Glomerular visceral epithelial cell (primary cell): Measurements from ENCODE around the gene NT5DC1.

Experiments used
- DNase-seq: peaks from one replicate; pipeline ENCODE4 v3.0.0-alpha.2; 2016; ENCODE audit errors: extremely low spot score

Gene NT5DC1

GRCh38 chr6:116100419-116101301, at the start of gene NT5DC1:
Gene NT5DC1, plus strand, starts transcription at chr6:116100853. Its CDS starts 78 bp downstream, at chr6:116100931.
- DNase-seq: peak; percentile 87

GRCh38 chr6:116051244-116051643, 49.4 kb upstream of the NT5DC1 start:
- DNase-seq: no peak

DNA sequence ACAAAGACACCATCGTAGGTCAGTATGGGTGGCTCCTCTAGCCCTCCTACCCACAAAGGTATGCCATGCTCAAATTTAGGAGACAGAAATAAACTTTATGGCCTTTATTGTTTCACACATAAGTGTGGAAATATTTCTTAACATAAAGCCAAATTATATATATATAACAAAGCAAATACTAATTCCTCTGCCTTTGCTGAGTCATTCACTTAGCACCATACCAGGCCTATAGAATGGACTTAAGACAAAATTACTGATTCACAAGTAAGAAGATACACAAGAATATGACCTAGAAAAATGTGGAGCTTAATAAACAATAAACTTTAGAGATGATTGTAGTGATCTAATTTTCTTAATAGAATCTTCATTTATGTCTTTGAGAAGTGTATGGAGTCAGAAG, 45.1 kb upstream of the NT5DC1 start:
- no peak for DNase-seq

GRCh38 chr6:116057766-116058165, 42.9 kb upstream of the NT5DC1 start:
- DNase-seq: no peak

GRCh38 chr6:116059713-116060571, 40.7 kb upstream of the NT5DC1 start:
- peak; percentile 45 for DNase-seq

DNA sequence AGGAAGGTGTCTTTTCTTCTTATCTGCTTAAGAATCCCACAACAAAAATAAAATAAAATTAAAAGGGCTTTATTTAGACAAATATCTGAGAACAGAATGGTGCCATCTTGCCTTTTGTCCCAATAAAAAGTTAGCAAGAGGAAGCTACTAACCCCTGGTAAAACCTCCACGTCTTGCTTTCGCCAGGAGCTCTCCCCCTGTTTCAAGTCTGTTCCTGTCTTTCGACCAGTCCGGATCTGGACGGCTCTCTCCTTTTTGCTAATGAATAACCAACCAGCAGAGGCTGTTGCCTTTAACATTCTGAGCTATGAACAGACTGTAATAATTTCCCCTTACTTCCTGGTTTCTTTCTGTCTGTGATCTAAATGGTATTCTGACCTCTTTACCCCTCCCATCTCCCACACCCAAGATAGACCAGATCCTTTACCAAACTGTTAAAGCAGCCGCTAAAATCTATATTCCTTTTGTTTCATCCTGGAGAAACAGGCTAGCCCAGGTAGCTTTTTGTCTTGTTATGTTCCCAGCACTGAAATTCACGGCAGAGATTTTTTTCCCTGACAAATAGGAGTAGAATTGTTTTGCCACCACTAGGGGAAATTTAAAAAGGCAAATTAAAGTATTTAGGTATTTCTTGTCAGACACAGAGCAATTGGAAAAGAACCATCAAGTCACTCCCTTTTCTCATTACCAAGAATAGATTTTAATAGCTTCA, 39.9 kb upstream of the NT5DC1 start, which contains the start of gene FRK:
Gene FRK, minus strand, starts transcription at position 320 of the 712 bp plus-strand sequence. CDS start 580 bp downstream, outside the sequence.
- peak; percentile 90 for DNase-seq

DNA sequence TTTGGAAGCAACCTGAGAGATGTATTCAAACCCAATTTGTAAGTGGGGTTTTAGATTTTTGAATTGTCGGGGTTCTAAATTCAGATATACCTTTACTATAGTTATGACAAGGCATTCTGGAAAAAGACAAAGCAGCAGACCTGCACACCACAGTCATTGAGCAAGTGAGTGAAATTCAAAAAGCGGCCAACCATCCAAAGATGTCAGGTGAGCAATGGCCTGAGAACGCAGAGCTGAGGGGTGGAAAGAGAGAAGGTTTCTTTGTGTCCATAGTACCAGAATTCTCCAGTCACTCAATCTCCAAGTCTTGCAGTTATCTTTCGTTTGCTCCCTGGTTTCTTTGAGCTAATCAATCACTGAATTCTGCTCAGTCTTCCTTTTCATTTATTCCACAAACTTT, 38.2 kb upstream of the NT5DC1 start:
- DNase-seq: no peak

DNA sequence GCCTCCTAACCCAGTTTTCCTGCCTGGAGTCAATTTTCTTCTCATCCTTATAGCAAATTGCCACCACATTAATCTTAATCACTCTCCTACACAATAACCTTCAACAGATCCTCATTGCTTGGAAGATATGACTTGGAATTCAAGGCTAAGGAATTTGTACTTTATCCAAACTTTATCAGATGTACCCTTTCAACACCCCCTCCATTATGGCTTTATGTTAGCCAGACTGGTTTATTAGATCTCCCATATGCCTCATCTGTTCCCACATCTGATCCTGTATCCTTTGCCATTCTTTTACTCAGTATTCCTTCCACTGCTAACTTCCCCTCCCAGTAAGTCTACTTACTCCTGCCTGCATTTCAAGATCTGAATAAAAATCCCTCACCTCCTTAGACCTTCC, 36.0 kb upstream of the NT5DC1 start:
- DNase-seq: no peak

DNA sequence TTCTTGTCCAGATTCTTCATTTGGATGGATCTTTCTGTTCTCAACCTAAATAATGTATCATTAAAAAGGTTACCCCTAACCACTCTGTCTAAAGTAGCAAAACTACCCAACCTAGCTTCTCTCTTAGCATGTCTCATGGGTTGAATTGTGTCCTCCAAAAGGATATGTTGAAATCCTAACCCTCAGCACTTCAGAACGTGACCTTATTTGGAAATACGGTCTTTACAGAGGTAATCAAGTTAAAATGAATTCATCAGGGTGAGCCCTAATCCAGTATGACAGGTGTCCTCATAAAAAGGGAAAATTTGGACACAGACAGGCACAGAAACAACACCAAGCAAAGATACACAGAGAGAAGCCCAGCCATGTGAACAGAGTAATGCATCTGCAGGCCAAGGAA, 33.9 kb upstream of the NT5DC1 start:
- DNase-seq: no peak

DNA sequence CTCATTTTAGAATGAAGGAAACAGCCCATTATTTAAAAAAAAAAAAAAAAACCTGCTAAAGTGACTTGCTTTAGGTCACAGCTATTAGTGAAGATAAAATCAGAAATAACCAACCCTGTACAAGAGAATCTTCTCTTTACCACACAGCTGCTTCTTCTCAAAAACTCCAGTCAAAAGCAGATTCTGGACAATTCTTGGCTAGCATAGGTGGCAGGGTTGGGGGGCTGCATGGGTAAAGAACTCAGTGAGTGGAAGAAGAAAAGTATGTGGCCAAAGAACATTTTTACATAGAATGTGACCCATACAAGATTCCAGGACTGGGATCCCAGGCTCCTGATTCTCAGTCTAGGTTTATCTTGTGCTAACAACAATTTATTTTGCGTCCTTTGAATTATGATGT, 30.6 kb upstream of the NT5DC1 start:
- DNase-seq: no peak

GRCh38 chr6:116070616-116071389, 29.9 kb upstream of the NT5DC1 start:
- DNase-seq: no peak

DNA sequence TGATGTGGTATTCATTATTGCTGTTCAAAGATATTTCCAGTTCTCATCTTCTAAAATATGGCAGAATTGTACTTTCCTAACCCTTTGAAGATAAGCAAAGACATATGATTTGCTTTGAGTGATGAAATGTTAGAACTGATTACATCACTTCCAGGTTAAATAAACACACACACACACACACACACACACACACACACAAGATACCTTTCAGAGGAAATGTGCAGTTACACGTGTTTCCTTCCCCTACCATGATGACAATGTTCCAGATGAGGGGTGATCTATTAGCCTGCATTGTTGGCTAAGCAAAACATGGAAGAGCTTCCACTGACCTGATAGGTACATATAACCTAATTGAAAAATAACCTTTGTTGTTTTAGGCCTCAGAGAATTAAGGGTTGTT, 28.3 kb upstream of the NT5DC1 start:
- DNase-seq: no peak

DNA sequence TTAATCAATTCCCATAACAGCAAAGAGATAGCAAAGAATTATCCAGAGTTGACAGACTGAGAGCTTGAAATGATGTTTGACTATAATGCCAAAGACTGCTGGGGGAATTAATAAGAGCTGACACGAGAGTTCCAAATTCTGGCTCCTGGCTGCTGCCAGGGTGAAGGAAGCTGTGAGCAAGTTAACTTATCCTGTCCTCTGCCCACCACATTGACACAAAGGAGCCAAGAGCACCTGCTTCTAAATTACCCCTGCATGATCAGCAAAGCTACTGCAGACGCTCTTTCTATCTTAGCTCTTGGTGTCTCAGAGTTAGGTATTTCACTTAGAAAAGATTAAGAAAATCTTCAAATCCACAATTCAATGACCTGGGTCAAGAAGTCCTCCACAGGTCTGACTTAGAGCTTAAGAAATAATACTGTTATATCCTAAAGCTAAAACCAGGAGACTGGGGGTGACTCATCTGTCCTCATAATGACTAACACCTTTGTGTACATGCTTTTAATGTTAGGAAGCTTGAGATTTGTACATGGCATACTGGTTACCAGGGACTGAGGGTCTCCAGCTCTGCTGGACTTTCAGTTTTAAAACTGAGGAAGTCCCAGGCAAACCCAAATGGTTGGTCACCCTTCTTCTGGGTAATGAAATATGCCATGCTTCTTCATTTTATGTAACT, 26.8 kb upstream of the NT5DC1 start:
- DNase-seq: peak; percentile 32

- DNase-seq: no peak
Observed at GRCh38 chr6:116074732-116075390, 25.8 kb upstream of the NT5DC1 start.

GRCh38 chr6:116078522-116078921, 22.1 kb upstream of the NT5DC1 start:
- no peak for DNase-seq

GRCh38 chr6:116078945-116079344, 21.7 kb upstream of the NT5DC1 start:
- no peak for DNase-seq

- no peak for DNase-seq
Observed at GRCh38 chr6:116083052-116083451, 17.6 kb upstream of the NT5DC1 start.

DNA sequence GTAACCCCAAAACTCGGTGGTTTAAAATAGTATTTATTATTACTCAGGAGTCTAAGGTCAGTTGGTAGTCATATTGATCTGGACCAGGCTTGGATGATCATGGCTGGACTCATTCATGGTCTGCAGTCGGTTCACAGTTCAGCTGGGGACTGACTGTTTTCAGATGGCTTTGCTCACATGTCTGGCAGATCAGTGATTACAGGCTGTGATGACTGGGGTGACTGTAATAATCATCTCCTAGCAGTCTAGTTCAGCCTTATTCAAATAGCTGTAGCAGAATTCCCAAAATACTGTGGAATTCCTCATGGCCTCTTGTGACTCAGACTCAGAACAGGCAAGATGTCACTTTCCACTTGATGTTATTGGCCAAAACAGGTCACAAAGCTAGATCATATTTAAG, 16.4 kb upstream of the NT5DC1 start:
- no peak for DNase-seq

- peak; percentile 21 for DNase-seq
Observed at GRCh38 chr6:116087437-116088027, 13.1 kb upstream of the NT5DC1 start.

- no peak for DNase-seq
Observed at GRCh38 chr6:116088946-116089345, 11.7 kb upstream of the NT5DC1 start.
